GM20431 (cell line): Measurements from ENCODE around the gene MARCHF4.

Source experiments
- in situ Hi-C: fragments of 300-500 bp; cut with MseI, MboI; formaldehyde crosslinking; loops from one replicate; pipeline ENCODE4 v1.15.0; 2020; ENCODE audit warnings: low sequenced_read_pairs; ENCODE audit not compliant: unreplicated experiment

Gene MARCHF4

GRCh38 chr2:216352653-216353270 lies 19.5 kb downstream of the MARCHF4 start:
- in situ Hi-C loops = no loop called here

DNA sequence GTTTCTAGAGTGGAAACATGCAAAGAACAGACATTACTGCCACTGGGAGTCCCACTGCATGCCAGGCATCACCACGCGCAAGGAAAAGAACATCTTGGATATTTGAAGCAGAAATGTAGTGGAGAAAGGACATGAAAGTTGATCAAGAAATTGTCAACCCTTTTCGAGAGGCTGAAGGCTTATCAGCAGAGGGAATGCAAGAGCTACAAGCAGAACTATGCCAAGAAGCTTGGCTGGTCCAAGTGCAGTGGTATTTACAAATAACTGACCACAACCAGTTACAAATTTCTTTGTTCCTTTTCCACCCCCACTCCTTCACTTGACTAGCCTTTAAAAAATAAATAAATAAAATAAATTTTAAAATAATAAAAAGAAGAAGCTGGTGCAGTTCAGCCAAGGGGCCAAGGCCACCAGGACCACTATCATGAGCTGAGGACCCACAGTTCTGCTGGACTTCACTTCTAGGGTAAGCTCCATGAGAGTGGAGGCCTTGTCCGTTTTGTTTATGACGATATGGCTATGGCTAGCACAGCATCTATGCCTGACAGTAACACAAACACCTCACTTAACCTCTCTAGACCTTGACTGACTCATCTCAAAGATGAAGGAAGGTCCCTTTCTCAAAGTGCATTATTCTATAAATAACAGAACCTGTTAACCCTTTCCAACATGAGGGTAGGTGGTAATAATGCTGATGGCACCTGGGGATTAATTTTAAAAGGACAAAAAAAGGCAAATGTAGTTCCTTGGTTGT lies 20.9 kb downstream of the MARCHF4 start:
- in situ Hi-C loops = no loop called here

DNA sequence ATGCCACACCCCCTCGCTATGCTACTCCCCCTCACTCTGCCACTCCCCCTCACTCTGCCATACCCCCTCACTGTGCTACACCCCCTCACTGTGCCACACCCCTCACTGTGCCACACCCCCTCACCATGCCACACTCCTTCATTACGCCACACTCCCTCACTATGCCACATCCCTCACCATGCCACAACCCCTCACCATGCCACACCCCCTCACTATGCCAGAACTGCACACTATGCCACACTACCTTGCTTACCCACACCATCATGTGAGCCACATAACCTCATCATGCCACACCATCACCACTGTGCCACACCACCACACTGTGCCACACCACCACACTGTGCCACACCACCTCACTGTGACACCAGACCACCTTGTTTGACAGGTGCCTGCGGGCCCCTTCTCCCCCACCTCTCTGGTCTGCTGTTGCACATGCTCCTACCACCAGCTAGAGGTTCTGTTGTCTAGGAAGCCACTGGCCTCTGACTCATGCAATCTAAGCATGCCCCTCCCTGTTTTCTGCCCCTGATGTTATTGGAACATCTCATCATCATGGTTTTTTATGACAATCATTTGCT lies 22.0 kb downstream of the MARCHF4 start:
- in situ Hi-C loops = no loop called here

DNA sequence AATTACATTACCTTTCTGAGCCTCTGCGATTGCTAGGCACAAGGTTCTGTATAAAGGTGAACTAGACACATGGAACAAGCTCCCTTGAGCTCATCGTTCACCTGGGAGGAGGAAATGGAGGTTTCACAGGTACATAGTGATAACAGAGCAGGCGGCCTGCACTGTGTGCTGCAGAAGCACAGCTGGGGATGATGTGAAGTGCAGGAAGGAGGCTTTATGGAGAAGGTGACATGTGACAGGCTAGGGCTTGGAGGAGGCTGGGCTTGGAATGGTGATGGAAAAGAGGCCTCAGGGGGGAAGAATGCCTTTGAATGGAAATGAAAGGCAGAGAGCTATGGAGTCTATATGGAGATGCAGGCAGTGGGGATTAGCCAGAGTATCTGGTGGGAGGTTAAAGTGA lies 22.9 kb downstream of the MARCHF4 start:
- in situ Hi-C loops = no loop called here

DNA sequence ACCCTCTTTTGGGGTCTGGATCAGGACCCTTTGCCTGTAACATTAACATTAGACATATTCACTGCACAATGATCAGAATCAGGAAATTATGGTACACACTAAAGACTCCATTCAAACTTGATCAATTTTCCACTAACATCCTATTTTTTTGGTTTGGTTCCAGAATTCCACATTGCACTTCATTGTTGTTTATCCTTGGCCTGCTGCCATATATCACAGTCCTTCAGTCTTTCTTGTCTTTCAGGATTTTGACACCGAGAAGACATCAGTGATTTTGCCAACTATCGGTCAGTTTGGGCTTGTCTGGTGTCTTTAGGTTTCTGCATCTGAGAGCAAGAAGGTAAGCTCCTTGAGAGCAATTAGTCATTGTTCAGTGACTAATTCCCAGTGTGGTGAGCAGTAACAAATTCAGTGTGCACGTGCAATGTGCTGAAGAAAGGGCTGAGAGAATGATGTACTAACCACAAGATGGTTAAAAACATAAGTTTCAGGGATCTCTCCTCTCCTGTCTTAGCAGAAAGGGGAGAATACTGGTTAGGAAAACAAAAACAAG lies 23.5 kb downstream of the MARCHF4 start:
- in situ Hi-C loops = no loop called here

GRCh38 chr2:216346781-216347180 lies 25.5 kb downstream of the MARCHF4 start:
- in situ Hi-C loops = no loop called here

- in situ Hi-C loops = no loop called here
These were observed 26.4 kb downstream of the MARCHF4 start for GRCh38 chr2:216345846-216346245.

DNA sequence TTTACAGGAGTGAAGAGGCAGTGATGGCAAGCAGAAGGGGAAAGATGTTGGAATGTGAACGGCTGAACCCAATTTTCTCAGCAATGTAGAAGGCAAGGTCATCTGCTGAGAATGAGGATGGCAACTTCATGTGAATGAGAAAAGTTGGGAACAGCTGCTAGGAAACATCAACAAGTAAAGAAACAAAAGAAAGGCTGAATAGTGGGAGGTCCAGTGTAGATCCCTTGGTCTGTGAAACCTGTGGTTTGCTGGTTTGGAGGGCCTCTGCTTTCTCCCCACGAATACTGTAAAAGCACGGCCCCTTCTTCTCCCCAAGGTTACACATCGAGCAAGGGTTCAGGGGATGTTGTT lies 27.4 kb downstream of the MARCHF4 start:
- in situ Hi-C loops = no loop called here

DNA sequence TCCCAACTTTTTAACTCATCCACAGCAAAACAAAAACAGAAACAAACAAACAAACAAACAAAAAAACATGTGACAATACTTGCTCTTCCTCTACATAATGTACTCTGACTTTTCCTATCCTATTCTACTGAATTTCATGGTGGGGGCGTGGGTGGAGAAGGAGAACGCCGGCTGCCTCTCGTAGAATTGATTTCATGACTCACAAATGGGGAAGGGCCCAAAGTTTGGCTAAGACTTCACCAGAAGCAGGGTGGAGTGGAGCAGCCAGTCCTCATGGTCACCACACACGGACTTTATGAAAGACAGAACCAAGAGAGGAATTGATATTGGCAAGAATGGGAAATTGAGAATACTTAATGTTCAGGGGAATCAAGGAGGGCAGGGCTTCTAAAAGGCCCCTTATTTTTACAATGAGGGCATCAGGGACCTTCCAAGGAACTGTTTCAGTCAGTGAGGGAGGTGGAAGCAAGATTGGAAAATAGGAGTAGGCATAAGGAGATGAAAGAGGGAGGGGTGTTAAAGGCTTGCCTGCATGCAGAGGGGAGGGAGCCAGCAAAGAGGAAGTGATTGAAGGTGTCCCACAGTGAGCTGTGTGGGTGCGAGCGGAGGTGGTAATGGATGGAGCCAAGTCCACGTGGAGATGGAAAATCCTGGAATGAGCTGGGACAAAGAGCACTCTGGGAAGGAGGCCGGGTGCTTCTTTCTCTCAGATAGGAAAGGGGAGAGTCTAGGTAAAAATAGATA lies 27.9 kb downstream of the MARCHF4 start:
- in situ Hi-C loops = no loop called here

GRCh38 chr2:216343221-216343980 lies 28.9 kb downstream of the MARCHF4 start:
- in situ Hi-C loops = no loop called here

- in situ Hi-C loops = no loop called here
These were observed 31.2 kb downstream of the MARCHF4 start for GRCh38 chr2:216341121-216341520.

- in situ Hi-C loops = no loop called here
These were observed 32.0 kb downstream of the MARCHF4 start for GRCh38 chr2:216340280-216340631.

- in situ Hi-C loops = no loop called here
These were observed 32.6 kb downstream of the MARCHF4 start for GRCh38 chr2:216339456-216340279.

- in situ Hi-C loops = no loop called here
These were observed 37.0 kb downstream of the MARCHF4 start for GRCh38 chr2:216335252-216335651.

DNA sequence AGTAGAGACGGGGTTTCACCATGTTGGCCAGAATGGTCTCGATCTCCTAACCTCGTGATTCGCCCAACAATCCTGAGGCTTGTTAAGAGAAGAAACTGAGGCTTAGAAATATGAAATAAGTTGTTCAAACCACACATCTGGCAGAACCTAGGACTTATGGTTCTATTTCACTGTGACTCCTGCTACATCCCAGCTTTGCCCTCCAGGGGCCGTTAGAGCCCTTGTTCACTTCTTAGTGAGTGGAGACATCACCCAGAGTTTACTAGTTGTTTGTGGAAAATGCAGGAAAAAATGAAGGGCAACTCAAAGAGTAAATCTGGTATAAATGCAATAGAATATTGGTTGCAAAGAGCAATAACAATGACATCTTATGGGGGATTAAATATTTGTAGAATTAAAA lies 43.9 kb downstream of the MARCHF4 start:
- in situ Hi-C loops = no loop called here

- in situ Hi-C loops = no loop called here
These were observed 44.8 kb downstream of the MARCHF4 start for GRCh38 chr2:216327447-216327935.
